ENCODE results near the gene CC2D2A. TPM values are rescaled to one million over a fixed set of nuclear protein-coding genes. Genes with fewer than 3 reads are reported as not detected.

The CC2D2A gene
- 17.8 and 33.7 TPM in 2 replicates for total RNA-seq

DNA sequence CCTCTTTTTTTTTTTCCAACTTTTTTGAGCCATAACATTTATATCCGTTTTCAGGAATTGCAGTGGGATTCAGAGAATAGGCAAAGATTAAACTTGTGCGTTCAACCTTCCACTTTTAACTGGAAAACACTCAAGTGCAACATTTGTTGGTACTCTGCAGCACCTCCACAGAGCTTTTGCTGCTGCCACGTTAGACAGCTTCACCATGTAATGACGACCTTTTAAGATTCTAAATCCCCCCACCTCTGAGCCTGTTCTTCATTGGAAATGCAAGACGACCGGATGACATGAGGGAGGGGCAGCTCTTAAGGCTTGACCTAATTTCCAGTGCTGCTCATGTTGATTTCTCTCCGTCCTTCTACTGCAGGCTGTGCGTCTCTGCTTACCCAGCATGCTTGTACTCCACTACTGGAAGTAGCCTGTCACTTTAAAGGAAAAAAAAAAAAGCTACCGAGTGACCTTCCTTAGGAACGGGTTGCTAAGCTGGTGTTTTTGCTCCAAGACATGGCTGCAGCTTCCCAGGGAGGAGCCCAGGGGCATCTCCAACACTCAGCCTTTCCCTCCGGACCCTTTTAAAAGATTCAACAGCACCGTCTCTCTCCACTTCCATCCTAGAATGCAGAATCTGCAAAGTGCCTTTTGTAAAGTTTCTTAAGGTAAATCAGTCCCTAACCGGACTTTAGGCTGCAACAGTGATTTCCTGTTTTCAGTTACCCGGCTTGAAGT lies at the start of gene CC2D2A:
Gene CC2D2A, plus strand, starts transcription at position 481 of the 726 bp plus-strand sequence. CDS start 6,051 bp downstream, outside the sequence.

DNA sequence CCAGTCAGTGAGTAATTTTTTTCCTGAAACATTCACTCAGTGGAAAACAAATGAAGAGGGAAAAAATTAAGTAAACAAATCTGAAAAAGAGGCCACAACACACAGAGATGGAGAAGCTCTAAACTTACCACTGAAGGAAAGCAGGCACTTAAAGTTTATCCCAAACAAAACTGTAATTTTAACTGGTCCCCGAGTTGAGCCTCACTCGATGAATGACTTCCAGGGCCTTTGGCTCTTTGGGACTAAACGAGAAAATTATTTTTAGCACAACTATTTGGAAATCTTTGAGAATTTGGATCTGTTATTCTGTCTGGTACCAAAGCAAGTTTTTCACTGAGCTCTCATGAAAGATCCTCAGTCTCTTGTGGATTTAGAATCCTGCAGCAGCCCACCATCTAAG lies 42.0 kb upstream of the CC2D2A start, which contains the start of gene C1QTNF7:
Gene C1QTNF7, plus strand, starts transcription at position 333 of the 400 bp plus-strand sequence. CDS start 7,711 bp downstream, outside the sequence.

Other genes with a start within 250 kb of the CC2D2A start
- gene C1QTNF7, start 41.8 kb upstream of the CC2D2A start, total RNA-seq = 0.26 and 1.5 TPM in 2 replicates
- gene FBXL5, start 185.5 kb downstream of the CC2D2A start, total RNA-seq = 55.3 and 58.0 TPM in 2 replicates
- 30.3 and 45.8 TPM in 2 replicates for gene FAM200B, start 211.9 kb downstream of the CC2D2A start, total RNA-seq
- 11.2 and 12.9 TPM in 2 replicates for gene BST1, start 233.2 kb downstream of the CC2D2A start, total RNA-seq